OCI-LY7 (cell line): ENCODE measurements around the gene TFIP11. TPM values are rescaled to one million over a fixed set of nuclear protein-coding genes. Genes with fewer than 3 reads are reported as not detected.
"Not testable (repeated sequence)": the region's sequence is repeated elsewhere in the genome, so short reads cannot be mapped to it uniquely, and the experiment has no call there.

ENCODE experiments used
- BruUV-seq: library from RNA; stranded (reverse); fragments of 400-500 nt; replicated peaks from 2 replicates; lab custom pipeline; 2021; lab: Mats Ljungman, UMichigan
- CTCF ChIA-PET: fragments of 300-600 bp; sonication (Branson Sonifier 250); formaldehyde crosslinking; loops from one replicate; lab custom pipeline; 2022; ENCODE audit warnings: antibody characterized with exemption; ENCODE audit not compliant: unreplicated experiment; lab: Charles Lee
- POLR2A ChIA-PET: fragments of 300-600 bp; sonication (Branson Sonifier 250); formaldehyde crosslinking; loops from one replicate; lab custom pipeline; 2022; ENCODE audit warnings: antibody characterized with exemption; lab: Charles Lee
- DNase-seq: peaks from one replicate; pipeline ENCODE4 v3.0.0-alpha.2; 2015; ENCODE audit warnings: low spot score
- H2AFZ ChIP-seq: fragments of 200-600 bp; sonication (generic), shearing (Covaris generic); 2 replicates; pipeline ENCODE4 v1.6.1; 2014; ENCODE audit warnings: mild to moderate bottlenecking, antibody characterized with exemption, low read length, moderate library complexity
- H3K27ac ChIP-seq: fragments of 200-600 bp; sonication (generic); 2 replicates; pipeline ENCODE4 v1.5.1; 2014; ENCODE audit warnings: mixed run types, low read depth, mild to moderate bottlenecking, moderate library complexity, low read length, inconsistent platforms; ENCODE audit not compliant: poor library complexity, severe bottlenecking
- H3K36me3 ChIP-seq: fragments of 200-600 bp; sonication (generic); 2 replicates; pipeline ENCODE4 v1.6.1; 2014; ENCODE audit warnings: mild to moderate bottlenecking, antibody characterized with exemption, low read length, moderate library complexity, mixed read lengths; ENCODE audit not compliant: insufficient read depth
- H3K4me1 ChIP-seq: fragments of 200-600 bp; sonication (generic); 2 replicates; pipeline ENCODE4 v1.5.1; 2014; ENCODE audit warnings: mild to moderate bottlenecking, low read length; ENCODE audit not compliant: insufficient read depth, poor library complexity, severe bottlenecking
- H3K4me2 ChIP-seq: fragments of 200-600 bp; sonication (generic); 2 replicates; pipeline ENCODE4 v1.6.1; 2014; ENCODE audit warnings: mild to moderate bottlenecking, low read length
- H3K4me3 ChIP-seq: fragments of 200-600 bp; sonication (generic); 2 replicates; pipeline ENCODE4 v1.5.1; 2014; ENCODE audit warnings: mild to moderate bottlenecking, low read depth, low read length; ENCODE audit not compliant: poor library complexity, severe bottlenecking
- H3K79me2 ChIP-seq: fragments of 200-600 bp; sonication (generic); 2 replicates; pipeline ENCODE4 v1.6.1; 2016; ENCODE audit warnings: low read depth, mild to moderate bottlenecking, low read length, moderate library complexity, mixed read lengths; ENCODE audit not compliant: insufficient read depth
- H3K9me2 ChIP-seq: fragments of 200-600 bp; sonication (generic); 2 replicates; pipeline ENCODE4 v1.6.1; 2016; ENCODE audit warnings: mild to moderate bottlenecking, low read length, mixed read lengths; ENCODE audit not compliant: insufficient read depth
- H3K9me3 ChIP-seq: fragments of 200-600 bp; sonication (generic); 2 replicates; pipeline ENCODE4 v1.6.1; 2014; ENCODE audit warnings: mild to moderate bottlenecking, mixed run types, low read length, mixed read lengths
- H4K20me1 ChIP-seq: fragments of 200-600 bp; sonication (generic); 2 replicates; pipeline ENCODE4 v1.6.1; 2014; ENCODE audit warnings: mild to moderate bottlenecking, antibody characterized with exemption, low read length, moderate library complexity, mixed read lengths; ENCODE audit not compliant: insufficient read depth
- CTCF ChIP-seq: fragments of 200-600 bp; sonication (generic); conservative IDR thresholded peaks from 2 replicates; pipeline ENCODE4 v1.5.1; 2014; ENCODE audit warnings: mild to moderate bottlenecking, antibody characterized with exemption, low read length, moderate library complexity, mixed read lengths
- EZH2phosphoT487 ChIP-seq: fragments of 200-600 bp; sonication (generic); IDR thresholded peaks from 2 replicates; pipeline ENCODE4 v1.6.1; 2018; ENCODE audit warnings: low read depth, borderline replicate concordance, mild to moderate bottlenecking, mixed run types, antibody characterized with exemption, low read length, moderate library complexity, mixed read lengths
- intact Hi-C: fragments of 100-400 bp; cut with micrococcal nuclease; formaldehyde crosslinking; loops from one replicate; pipeline ENCODE4 v1.10.0; 2022; ENCODE audit not compliant: unreplicated experiment
- total RNA-seq, 2 experiments: library from RNA; depleted of rRNA in 1 of 2; stranded (reverse); fragments of >200 nt in 1 of 2; shearing (Covaris generic) in 1 of 2; gene quantifications; 2 replicates each; pipeline ENCODE4 v1.2.3, GENCODE V29; 2014 to 2022

The TFIP11 gene
- total RNA-seq, 2 experiments from 2014 or later, result 45.2 to 54.5 TPM

GRCh38 chr22:26534171-26534855, 22.0 kb upstream of the TFIP11 start:
- peaks cover 34% of the 10 kb centered on the region; the same call in 1 of the 2 replicates for H3K36me3 ChIP-seq
- H3K27ac ChIP-seq, result peak overlapping the region; percentile 98
- H4K20me1 ChIP-seq, result no peaks in the 10 kb centered on the region
- H3K79me2 ChIP-seq, result no peaks in the 10 kb centered on the region; the same call in 1 of the 2 replicates
- peak overlapping the region; percentile 47; the same call in 1 of the 2 replicates for H2AFZ ChIP-seq
- peak overlapping the region; percentile 86 for H3K4me2 ChIP-seq
- intact Hi-C loops, result loop anchor here (2.0 kb wide), 1 partner anchor 58 kb away; no protein-coding TSS in a partner anchor
- H3K9me2 ChIP-seq, result no peaks in the 10 kb centered on the region
- H3K9me3 ChIP-seq, result no peaks in the 10 kb centered on the region
- peak; percentile 59 for DNase-seq
- peaks cover 51% of the 10 kb centered on the region for H3K4me1 ChIP-seq
- BruUV-seq, result TSS peak; percentile 66
- TF ChIP-seq EZH2phosphoT487 (no peak), CTCF (no peak)
- ChIA-PET CTCF (no interaction called here), POLR2A (interaction anchor here (0.6 to 4.5 kb wide), 12 partner anchors 10 to 57 kb away, joined by 3 to 34 read pairs (median 10); partner anchors contain the start of genes HPS4, SRRD and TFIP11)
- peak overlapping the region; percentile 60 for H3K4me3 ChIP-seq

DNA sequence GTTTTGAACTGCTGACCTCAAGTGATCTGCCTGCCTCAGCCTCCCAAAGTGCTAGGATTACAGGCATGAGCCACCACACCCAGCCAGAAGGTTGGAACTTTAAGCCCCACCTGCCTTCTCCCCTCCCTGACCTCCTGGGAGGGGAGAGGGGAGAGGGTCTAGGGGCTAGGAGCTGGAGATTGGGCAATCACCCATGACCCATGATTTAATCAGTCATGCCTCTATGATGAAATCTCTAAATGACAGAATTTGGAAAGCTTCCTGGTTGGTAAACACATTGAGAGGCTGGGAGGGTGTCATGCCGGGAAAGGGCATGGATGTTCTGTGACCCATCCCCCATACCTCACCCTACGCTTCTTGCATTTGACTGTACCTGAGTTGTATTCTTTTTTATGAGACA, 17.1 kb upstream of the TFIP11 start:
- BruUV-seq, result no TSS peak
- no peak overlapping the region for H3K4me2 ChIP-seq
- H3K79me2 ChIP-seq, result no peaks in the 10 kb centered on the region; the same call in 1 of the 2 replicates
- no peaks in the 10 kb centered on the region for H3K9me3 ChIP-seq
- TF ChIP-seq EZH2phosphoT487, result no peak
- TF ChIP-seq CTCF, result no peak
- H3K9me2 ChIP-seq, result no peaks in the 10 kb centered on the region
- DNase-seq, result no peak
- intact Hi-C loops, result no loop called here
- no peak overlapping the region for H2AFZ ChIP-seq
- CTCF ChIA-PET, result no interaction called here
- H3K27ac ChIP-seq, result no peak overlapping the region
- peaks cover 45% of the 10 kb centered on the region for H3K4me1 ChIP-seq
- no peak overlapping the region for H3K4me3 ChIP-seq
- peaks cover 50% of the 10 kb centered on the region; the same call in 1 of the 2 replicates for H3K36me3 ChIP-seq
- POLR2A ChIA-PET, result interaction anchor here (0.9 to 1.4 kb wide), 2 partner anchors 15 to 45 kb away, joined by 3 to 8 read pairs; no protein-coding TSS in a partner anchor
- no peaks in the 10 kb centered on the region for H4K20me1 ChIP-seq

- POLR2A ChIA-PET, result not testable (repeated sequence)
These were observed 16.2 kb upstream of the TFIP11 start for GRCh38 chr22:26528518-26528917.

More at GRCh38 chr22:26528518-26528917, 16.2 kb upstream of the TFIP11 start:
- H3K27ac ChIP-seq, H4K20me1 ChIP-seq, intact Hi-C loops, H2AFZ ChIP-seq, H3K4me2 ChIP-seq, BruUV-seq, H3K9me2 ChIP-seq, H3K9me3 ChIP-seq, H3K79me2 ChIP-seq, H3K4me3 ChIP-seq, CTCF ChIA-PET, DNase-seq: not testable (repeated sequence)
- Histone ChIP-seq H3K36me3 (peaks cover 50% of the 10 kb centered on the region; the same call in 1 of the 2 replicates), H3K4me1 (peaks cover 39% of the 10 kb centered on the region)
